A204.1 (cell line): ENCODE results near the gene ABTB1.
"Not testable (repeated sequence)": the region's sequence is repeated elsewhere in the genome, so short reads cannot be mapped to it uniquely, and the experiment has no call there.

Experiments used
- FAIRE-seq: peaks from 2 replicates; lab custom pipeline; 2012; peaks lifted over from hg19 to GRCh38; lab: Jason Lieb, UNC

Gene ABTB1

GRCh38 chr3:127673191-127674100 is 694 bp downstream of the ABTB1 start:
- no peak for FAIRE-seq

- FAIRE-seq, result no peak
These were observed 1.5 kb downstream of the ABTB1 start for GRCh38 chr3:127674101-127674721.

- no peak for FAIRE-seq
These were observed 2.0 kb downstream of the ABTB1 start for GRCh38 chr3:127674790-127675189.

DNA sequence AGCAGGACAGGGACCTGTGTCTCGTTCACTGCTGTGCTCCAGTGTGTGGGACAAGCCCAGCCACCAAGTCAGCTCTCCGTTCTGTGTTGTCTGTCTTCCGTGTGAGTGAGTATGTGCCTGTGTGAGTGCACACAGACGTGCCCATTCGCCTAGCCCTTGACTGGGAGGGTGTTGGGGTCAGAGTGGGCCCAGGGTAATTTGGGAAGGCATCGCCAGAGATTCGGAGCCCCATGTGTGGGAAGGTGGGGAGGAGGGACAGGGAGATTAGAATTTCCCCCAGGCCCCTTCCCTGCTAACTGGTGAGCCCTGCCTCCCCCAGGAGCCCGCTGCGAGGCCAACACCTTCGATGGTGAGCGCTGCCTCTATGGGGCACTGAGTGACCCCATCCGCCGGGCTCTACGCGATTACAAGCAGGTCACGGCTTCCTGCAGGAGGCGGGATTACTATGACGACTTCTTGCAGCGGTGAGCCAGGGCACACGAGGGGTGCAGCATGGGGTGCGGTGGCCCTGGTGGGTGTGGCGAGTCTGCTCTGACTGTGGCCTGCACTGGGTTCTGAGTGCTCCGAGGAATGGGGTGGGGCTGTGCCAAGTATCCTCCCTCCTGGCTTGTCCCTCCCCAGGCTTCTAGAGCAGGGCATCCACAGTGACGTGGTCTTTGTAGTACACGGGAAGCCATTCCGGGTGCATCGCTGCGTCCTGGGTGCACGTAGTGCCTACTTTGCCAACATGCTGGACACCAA is 3.1 kb downstream of the ABTB1 start:
- no peak for FAIRE-seq

GRCh38 chr3:127676456-127676855 is 3.7 kb downstream of the ABTB1 start:
- FAIRE-seq, result no peak

DNA sequence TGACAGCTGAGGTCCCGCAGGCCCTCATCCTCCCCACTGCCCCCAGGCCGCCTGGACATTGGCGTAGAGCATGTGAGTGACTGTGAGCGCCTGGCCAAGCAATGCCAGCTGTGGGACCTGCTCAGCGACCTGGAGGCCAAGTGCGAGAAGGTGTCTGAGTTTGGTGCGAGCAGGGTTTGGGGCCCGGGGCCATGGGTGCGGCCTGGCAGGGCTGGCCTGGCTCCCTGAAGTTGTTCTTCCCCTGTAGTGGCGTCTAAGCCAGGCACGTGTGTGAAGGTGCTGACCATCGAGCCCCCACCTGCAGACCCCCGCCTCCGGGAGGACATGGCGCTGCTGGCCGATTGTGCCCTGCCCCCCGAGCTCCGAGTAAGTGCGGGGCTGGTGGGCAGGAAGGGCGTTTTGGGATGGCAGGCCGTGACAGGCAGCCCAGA is 4.2 kb downstream of the ABTB1 start:
- FAIRE-seq, result no peak

GRCh38 chr3:127677541-127678314 is 5.0 kb downstream of the ABTB1 start:
- FAIRE-seq, result no peak

DNA sequence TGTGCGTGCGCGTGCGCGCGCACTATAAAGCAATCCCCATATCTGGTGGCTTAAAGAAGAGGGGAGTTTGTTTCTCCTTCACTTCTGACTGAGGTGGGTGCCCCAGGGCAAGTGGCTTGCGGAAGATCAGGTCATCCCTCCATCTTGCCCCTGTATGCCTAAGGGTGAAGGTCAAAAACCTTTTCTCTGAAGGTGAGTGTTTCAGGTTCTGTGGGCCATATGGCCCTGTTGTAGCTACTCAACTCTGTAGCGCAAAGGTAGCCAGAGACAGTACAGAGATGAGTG is 5.5 kb downstream of the ABTB1 start:
- no peak for FAIRE-seq

DNA sequence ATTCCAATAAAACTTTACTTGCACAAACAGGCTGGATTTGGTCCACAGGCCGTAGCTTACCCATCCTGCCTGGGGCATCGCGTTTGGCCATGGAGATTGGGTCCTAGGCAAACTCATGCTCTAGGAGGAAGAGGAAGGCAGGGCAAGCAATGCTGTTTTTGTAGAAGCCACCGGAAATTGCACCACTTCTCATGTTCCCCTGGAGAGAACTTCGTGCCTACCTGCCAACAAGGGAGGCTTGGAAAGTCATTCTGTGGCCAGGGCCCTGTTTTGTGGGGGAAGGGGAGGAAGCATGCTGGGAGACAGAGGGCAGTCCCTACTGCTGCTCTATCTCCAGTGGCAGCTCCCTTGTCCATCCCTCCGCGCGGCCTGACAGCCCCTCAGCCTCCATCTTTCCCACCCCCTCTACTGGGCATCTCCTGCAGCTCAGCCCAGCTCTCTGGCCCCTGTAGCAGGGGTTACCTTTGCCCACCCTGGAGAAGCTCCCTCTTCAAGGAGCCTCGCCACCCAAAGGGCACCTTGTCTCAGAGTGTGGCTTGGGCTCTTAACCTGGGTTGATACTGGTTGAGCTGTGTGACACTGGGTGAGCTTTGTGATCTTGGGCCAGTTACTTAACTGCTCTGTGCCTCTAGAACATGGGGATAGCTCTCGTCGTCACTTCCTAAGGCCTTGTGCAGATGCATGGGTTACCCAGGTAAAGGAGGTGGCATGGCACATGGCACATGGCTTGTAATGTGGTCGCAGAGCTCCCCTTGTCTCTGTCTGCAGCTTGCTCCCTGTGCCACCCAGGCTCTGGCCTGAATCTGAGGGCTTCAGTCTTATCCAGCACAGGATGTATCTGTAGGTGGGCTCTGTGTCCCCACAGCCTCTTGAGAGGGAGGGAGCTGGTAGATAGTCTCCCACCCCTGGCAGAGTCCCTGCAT is 6.1 kb downstream of the ABTB1 start:
- FAIRE-seq, result no peak

GRCh38 chr3:127679534-127680145 is 6.9 kb downstream of the ABTB1 start:
- no peak for FAIRE-seq

DNA sequence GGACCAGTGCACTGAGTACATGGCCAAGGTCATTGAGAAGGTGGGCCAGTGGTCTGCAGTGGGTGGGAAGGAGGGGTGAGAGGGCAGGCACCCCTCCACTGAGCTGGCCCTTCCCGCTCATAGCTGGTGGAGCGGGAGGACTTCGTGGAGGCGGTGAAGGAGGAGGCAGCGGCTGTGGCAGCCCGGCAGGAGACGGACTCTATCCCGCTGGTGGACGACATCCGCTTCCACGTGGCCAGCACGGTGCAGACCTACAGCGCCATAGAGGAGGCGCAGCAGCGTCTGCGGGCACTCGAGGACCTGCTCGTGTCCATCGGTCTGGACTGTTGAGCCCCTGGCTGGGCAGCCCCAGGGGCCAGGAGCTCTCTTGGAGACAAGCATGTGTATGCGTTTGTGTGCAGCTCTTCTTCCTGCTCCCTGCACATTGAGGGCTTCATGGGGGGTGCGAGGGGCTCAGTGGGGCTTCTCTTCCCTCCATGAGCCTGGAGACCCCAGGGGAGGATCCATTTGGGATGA is 7.5 kb downstream of the ABTB1 start:
- FAIRE-seq, result no peak

DNA sequence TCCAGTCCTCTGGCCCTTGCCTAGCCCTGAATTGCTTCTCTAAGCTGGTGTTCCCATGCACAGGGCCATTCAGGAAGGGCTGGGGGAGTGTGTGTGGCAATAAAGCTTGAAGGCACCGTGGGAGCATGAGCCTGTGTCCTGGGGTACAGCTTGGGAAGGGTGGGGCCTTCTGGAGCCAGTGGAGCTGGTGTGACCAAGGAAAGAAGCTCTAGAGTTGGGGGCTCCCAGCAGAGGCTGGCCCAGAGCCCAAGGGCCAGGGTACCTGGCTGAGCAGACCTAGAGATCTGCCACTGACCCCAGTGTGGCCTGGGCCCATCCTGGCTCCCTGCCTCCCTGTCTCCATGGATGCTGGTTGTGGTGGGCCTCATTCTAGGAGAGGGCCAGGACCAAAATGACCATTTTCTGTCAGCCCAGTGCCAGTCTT is 8.1 kb downstream of the ABTB1 start:
- FAIRE-seq, result no peak

DNA sequence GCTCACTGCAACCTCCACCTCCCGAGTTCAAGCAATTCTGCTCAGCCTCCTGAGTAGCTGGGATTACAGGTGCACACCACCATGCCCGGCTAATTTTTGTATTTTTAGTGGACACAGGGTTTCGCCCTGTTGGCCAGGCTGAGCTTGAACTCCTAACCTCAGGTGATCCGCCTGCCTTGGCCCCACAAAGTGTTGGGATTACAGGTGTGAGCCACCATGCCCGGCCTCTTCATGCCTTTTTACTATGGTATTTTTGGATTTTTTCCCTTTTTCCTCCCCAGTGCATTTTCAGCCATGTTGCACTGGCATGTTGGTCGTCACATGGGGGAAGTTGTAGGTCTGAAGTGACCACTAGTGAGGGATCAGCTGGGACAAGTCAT is 9.4 kb downstream of the ABTB1 start:
- not testable (repeated sequence) for FAIRE-seq

GRCh38 chr3:127682561-127682960 is 9.8 kb downstream of the ABTB1 start:
- no peak for FAIRE-seq

GRCh38 chr3:127684871-127685707 is 12.3 kb downstream of the ABTB1 start:
- no peak for FAIRE-seq

GRCh38 chr3:127685708-127686511 is 13.2 kb downstream of the ABTB1 start:
- no peak for FAIRE-seq

DNA sequence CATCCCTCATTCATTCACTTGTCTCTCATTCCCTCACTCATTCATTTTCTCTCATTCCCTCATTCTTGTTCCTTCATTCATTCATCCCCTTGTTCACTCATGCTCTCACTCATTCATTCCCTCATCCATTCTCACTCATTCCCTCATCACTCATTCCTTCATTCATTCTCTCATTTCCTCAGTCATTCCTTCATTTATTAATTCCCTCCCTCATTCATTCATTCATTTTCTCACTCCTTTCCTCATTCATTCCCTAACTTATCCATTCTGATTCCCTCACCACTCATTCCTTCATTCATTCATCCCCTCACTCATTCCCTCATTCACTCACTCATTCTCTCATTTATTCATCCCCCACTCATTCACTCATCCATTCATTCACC is 13.8 kb downstream of the ABTB1 start:
- no peak for FAIRE-seq

GRCh38 chr3:127687228-127687737 is 14.5 kb downstream of the ABTB1 start:
- no peak for FAIRE-seq

DNA sequence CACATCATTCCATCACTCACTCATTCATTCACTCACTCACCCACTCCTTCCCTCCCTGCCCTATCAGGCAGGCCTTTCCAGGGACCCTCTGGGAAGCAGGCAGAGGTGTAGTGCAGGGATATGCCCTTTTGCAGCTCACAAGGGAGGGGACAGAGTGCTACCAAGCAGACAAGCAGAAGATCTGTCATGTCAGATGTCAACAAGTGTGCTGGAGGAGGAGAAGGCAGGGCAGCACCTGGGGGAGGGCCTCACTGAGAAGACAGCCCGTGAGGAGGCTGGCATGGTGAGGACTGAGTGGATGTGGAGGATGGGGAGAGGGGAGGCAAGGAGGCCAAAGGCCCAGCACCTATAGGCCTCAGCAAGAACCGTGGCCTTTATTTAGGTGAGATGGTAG is 15.3 kb downstream of the ABTB1 start:
- no peak for FAIRE-seq
